Fibroblast of villous mesenchyme (primary cell): ENCODE data around the gene ANXA4. TPM values are rescaled to one million over a fixed set of nuclear protein-coding genes. Genes with fewer than 3 reads are reported as not detected.
"Not testable (repeated sequence)": the region's sequence is repeated elsewhere in the genome, so short reads cannot be mapped to it uniquely, and the experiment has no call there.

Source experiments
- DNase-seq: peaks from one replicate; pipeline ENCODE4 v3.0.0-alpha.2; 2010; ENCODE audit warnings: low read depth
- H3K4me3 ChIP-seq: 2 replicates; pipeline ENCODE4 v1.5.1; 2011; ENCODE audit warnings: low read depth, mild to moderate bottlenecking, low read length
- total RNA-seq: library from RNA; depleted of rRNA; stranded (reverse); fragments of >200 nt; gene quantifications from 2 replicates; pipeline ENCODE4 v1.2.3, GENCODE V29; 2012
- TF ChIP-seq, protein P1 (sequence below): IDR thresholded peaks from 2 replicates; pipeline ENCODE4 v1.5.1; 2012; ENCODE audit warnings: low read depth, mild to moderate bottlenecking, low read length; ENCODE audit not compliant: insufficient read depth

ANXA4 gene
- total RNA-seq, 1 donor = 35.8 TPM

DNA sequence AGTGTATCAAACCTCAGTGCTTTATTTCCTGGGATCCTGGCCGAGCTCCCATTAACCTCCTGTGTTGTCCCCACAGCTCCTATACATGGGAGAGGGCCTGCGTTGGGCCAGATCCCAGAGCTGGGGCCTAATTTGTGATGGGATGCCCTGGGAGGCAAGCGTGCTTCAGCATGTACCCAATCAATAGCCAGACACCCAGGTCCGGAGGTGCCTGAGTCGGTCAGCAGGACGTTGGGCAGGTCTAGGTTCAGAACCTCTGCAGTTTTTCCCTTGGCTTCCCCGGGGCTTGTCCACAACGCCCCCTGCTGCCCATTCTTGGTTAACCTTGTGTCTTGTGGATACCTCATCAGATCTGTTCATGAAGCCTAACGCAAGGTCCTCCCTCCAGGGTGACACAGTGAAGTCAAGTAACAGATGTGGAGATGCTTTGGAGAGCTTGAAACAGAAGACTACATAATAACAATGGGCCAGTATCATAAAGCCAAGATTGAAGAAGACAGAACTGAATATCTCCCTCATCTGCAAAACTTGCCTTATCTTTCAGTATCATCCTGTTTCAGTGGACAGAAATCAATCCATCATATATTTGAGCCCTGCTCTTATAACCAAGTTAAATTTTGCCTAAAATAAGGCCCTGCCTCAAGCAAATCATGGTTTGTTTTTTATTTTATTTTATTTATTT lies 27.3 kb upstream of the ANXA4 start:
- peak; percentile 86 for DNase-seq
- not testable (repeated sequence) for H3K4me3 ChIP-seq
- TF ChIP-seq, protein P1, sequence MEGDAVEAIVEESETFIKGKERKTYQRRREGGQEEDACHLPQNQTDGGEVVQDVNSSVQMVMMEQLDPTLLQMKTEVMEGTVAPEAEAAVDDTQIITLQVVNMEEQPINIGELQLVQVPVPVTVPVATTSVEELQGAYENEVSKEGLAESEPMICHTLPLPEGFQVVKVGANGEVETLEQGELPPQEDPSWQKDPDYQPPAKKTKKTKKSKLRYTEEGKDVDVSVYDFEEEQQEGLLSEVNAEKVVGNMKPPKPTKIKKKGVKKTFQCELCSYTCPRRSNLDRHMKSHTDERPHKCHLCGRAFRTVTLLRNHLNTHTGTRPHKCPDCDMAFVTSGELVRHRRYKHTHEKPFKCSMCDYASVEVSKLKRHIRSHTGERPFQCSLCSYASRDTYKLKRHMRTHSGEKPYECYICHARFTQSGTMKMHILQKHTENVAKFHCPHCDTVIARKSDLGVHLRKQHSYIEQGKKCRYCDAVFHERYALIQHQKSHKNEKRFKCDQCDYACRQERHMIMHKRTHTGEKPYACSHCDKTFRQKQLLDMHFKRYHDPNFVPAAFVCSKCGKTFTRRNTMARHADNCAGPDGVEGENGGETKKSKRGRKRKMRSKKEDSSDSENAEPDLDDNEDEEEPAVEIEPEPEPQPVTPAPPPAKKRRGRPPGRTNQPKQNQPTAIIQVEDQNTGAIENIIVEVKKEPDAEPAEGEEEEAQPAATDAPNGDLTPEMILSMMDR = peak; percentile 81

- DNase-seq = no peak
- TF ChIP-seq, protein P1 = no peak
- H3K4me3 ChIP-seq = no peak overlapping the region
Measured at GRCh38 chr2:69715964-69716363, 26.0 kb upstream of the ANXA4 start.

DNA sequence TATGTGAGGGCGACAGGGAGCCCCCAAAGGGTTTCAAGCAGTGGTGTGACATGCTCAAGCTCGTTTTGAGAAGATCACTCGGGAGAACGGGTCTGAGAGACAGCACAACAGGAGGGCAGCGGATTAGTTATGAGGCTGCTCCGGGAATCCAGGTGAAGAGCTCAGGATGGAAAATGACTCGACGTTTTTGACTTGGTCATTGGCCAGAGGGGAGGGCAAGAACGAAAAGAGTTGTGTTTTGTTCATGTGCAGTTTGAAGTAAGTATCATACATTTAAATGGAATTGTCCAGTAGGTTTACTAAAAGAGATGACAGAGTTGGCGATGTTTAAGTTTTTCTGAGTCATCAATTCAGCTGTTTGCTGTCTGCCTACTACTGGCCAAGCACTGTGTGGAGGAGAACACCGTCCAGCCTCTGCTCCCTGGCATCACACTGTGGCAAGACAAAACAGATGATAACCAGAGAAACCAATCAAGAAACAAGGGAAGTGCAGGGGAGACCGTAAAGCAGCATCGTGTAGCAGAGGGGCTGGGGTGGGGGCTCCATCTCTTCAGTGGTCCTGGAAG lies 25.3 kb upstream of the ANXA4 start:
- TF ChIP-seq, protein P1 = no peak
- H3K4me3 ChIP-seq = no peak overlapping the region
- no peak for DNase-seq

GRCh38 chr2:69717186-69717585 lies 24.7 kb upstream of the ANXA4 start:
- no peak for DNase-seq
- H3K4me3 ChIP-seq = no peak overlapping the region
- TF ChIP-seq, protein P1 = no peak

- DNase-seq = peak; percentile 47
- TF ChIP-seq, protein P1 = no peak
- H3K4me3 ChIP-seq = no peak overlapping the region
Measured at GRCh38 chr2:69717861-69718273, 24.1 kb upstream of the ANXA4 start.

DNA sequence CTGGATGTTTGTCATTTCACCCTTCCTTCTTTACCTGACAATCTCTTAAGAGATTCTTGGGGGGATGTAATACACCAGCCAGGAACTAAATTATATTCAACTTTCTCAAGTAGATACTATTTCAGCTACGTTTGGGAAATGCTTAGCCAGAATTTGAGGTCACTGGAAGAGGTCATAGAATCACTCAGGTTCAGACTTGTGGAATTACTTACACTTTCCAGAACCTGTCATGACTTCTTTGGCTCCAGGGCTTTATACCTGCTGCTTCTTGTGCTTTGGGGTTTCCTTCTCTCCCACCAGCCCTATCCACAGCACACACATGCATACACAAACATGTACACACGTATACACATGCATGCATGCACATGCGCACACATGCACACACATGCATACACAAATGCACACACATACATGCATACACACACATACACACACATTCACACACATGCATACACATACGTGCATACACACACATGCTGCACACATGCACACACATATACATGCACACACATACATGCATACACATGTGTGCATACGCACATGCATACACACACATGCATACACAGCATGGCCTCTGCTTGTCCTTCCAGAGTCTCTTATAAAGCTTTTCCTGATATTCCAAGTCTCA lies 23.5 kb upstream of the ANXA4 start:
- TF ChIP-seq, protein P1 = no peak
- H3K4me3 ChIP-seq = no peak overlapping the region
- DNase-seq = no peak
